Measurements from ENCODE around the gene ITPR1. TPM values are rescaled to one million over a fixed set of nuclear protein-coding genes. Genes with fewer than 3 reads are reported as not detected.

The ITPR1 gene
- total and polyA plus RNA-seq, 2 of the 4 experiments (the other 2 are of a cell fraction): 1.8 to 5.7 TPM

GRCh38 chr3:4698125-4698821, 205.1 kb downstream of the ITPR1 start:
- H4K8ac ChIP-seq (ENCODE audit: low read depth in 2 of 2, low read length in 2 of 2): no peak overlapping the region
- no peak for ATAC-seq (ENCODE audit: low read depth)
- H2BK15ac ChIP-seq (ENCODE audit: low read depth, low read length): no peak overlapping the region
- H4K5ac ChIP-seq (ENCODE audit: low read depth, low read length): no peak overlapping the region
- no peak overlapping the region for H2BK20ac ChIP-seq (ENCODE audit: low read depth, low read length)
- no peak overlapping the region for H3K23ac ChIP-seq (ENCODE audit: low read depth, low read length)
- H3K36me3 ChIP-seq (ENCODE audit: control insufficient read depth, insufficient read depth, low read length): no peaks in the 10 kb centered on the region
- dilution Hi-C loops (cut with HindIII; ENCODE audit: low sequenced_read_pairs, unreplicated experiment) (no loop called here), in situ Hi-C loops (cut with MboI; ENCODE audit: low sequenced_read_pairs) (no loop called here), intact Hi-C loops (cut with micrococcal nuclease) (no loop called here)
- CTCF ChIA-PET: interaction anchor here (1.0 kb wide), 1 partner anchor 13 kb away, joined by 3 read pairs; no protein-coding TSS in a partner anchor
- H3K79me1 ChIP-seq (ENCODE audit: low read depth in 1 of 2, low read length in 2 of 2): no peaks in the 10 kb centered on the region
- H3K14ac ChIP-seq (replicated peaks; ENCODE audit: low read depth, low read length): no peak overlapping the region
- H2BK5ac ChIP-seq (ENCODE audit: low read depth, low read length, poor library complexity, severe bottlenecking): no peak overlapping the region
- no peak overlapping the region for H3K4ac ChIP-seq (ENCODE audit: low read depth, low read length)
- no peaks in the 10 kb centered on the region for H3K27me3 ChIP-seq (ENCODE audit: control insufficient read depth, insufficient read depth, low read length)
- H3K4me1 ChIP-seq (ENCODE audit: control insufficient read depth, insufficient read depth, low read length): peaks cover 3% of the 10 kb centered on the region
- no peak for DNase-seq
- no peak overlapping the region for H3K27ac ChIP-seq (ENCODE audit: insufficient read depth, low read length)
- no peak overlapping the region for H2AK5ac ChIP-seq (ENCODE audit: low read depth, low read length)
- TF ChIP-seq MAFK (IDR thresholded peaks at IDR 0.05; ENCODE audit: low read depth, low read length) (peak; percentile 14; the same call in 1 of the 2 replicates), NFE2L2 (IDR thresholded peaks at IDR 0.05; ENCODE audit: low read depth, low read length) (no peak)
- POLR2A ChIA-PET (ENCODE audit: unreplicated experiment): no interaction called here
- no peak overlapping the region for H4K91ac ChIP-seq (ENCODE audit: insufficient read depth, low read depth, low read length)
- H3K4me3 ChIP-seq (ENCODE audit: insufficient read depth, low read depth, low read length): no peak overlapping the region
- no peaks in the 10 kb centered on the region for H3K9me1 ChIP-seq (ENCODE audit: insufficient read depth, low read length)
- BruUV-seq (replicated peaks): no TSS peak
- no peak overlapping the region for H3K4me2 ChIP-seq (ENCODE audit: low read depth, low read length)
- no peak overlapping the region for H2AFZ ChIP-seq (replicated peaks; ENCODE audit: low read length, poor library complexity)
- no CpG with 5 or more reads among the region's 3 CpGs for WGBS, 2 experiments (ENCODE audit: extremely low coverage in 2 of 2, insufficient read length in 1 of 2)
- H4K20me1 ChIP-seq (ENCODE audit: insufficient read depth, low read length): no peaks in the 10 kb centered on the region
- no peaks in the 10 kb centered on the region for H3K9me3 ChIP-seq (ENCODE audit: control insufficient read depth, insufficient read depth, low read length)
- H3K18ac ChIP-seq (ENCODE audit: low read depth, low read length): no peak overlapping the region
- H3K9ac ChIP-seq (ENCODE audit: low read depth, low read length): no peak overlapping the region
- no peak overlapping the region for H2BK120ac ChIP-seq (ENCODE audit: low read depth, low read length)
- H3K56ac ChIP-seq (ENCODE audit: extremely low read depth, insufficient read depth, low read length): no peak overlapping the region
- H2AK9ac ChIP-seq (replicated peaks; ENCODE audit: low read depth, low read length, poor library complexity): no peak overlapping the region
